ENCODE measurements around the gene TMEM59.
"Not testable (repeated sequence)": the region's sequence is repeated elsewhere in the genome, so short reads cannot be mapped to it uniquely, and the experiment has no call there.

The TMEM59 gene

GRCh38 chr1:54052934-54053744 is at the start of gene TMEM59, which contains the start of gene TCEANC2:
TSS of gene TMEM59 (minus strand) at chr1:54053204. CDS start at chr1:54053188, 16 bp downstream.
TSS of gene TCEANC2 (plus strand) at chr1:54053608. CDS start at chr1:54054423, 815 bp downstream.
- peak; percentile 99 for DNase-seq

- DNase-seq: no peak
Measured at GRCh38 chr1:54100500-54100899, 47.5 kb upstream of the TMEM59 start.

- DNase-seq: no peak
Measured at GRCh38 chr1:54099061-54099610, 46.1 kb upstream of the TMEM59 start.

GRCh38 chr1:54096877-54097240 is 43.9 kb upstream of the TMEM59 start:
- DNase-seq: no peak

- DNase-seq: no peak
Measured at GRCh38 chr1:54096227-54096876, 43.3 kb upstream of the TMEM59 start.

GRCh38 chr1:54095546-54096226 is 42.7 kb upstream of the TMEM59 start:
- peak; percentile 40 for DNase-seq

- not testable (repeated sequence) for DNase-seq
Measured at GRCh38 chr1:54094730-54095105, 41.7 kb upstream of the TMEM59 start.

- no peak for DNase-seq
Measured at GRCh38 chr1:54094001-54094729, 41.2 kb upstream of the TMEM59 start.

- DNase-seq: no peak
Measured at GRCh38 chr1:54091666-54092065, 38.7 kb upstream of the TMEM59 start.

- DNase-seq: no peak
Measured at GRCh38 chr1:54088385-54088784, 35.4 kb upstream of the TMEM59 start.

GRCh38 chr1:54086754-54087153 is 33.8 kb upstream of the TMEM59 start:
- no peak for DNase-seq

GRCh38 chr1:54084794-54085193 is 31.8 kb upstream of the TMEM59 start:
- no peak for DNase-seq

GRCh38 chr1:54081306-54082270 is 28.6 kb upstream of the TMEM59 start:
- DNase-seq: peak; percentile 61

GRCh38 chr1:54080598-54081049 is 27.6 kb upstream of the TMEM59 start:
- no peak for DNase-seq

GRCh38 chr1:54077359-54077758 is 24.4 kb upstream of the TMEM59 start:
- DNase-seq: no peak

- peak; percentile 81 for DNase-seq
Measured at GRCh38 chr1:54070171-54070837, 17.3 kb upstream of the TMEM59 start.

GRCh38 chr1:54069791-54070170 is 16.8 kb upstream of the TMEM59 start:
- DNase-seq: peak; percentile 81

GRCh38 chr1:54064299-54064698 is 11.3 kb upstream of the TMEM59 start:
- DNase-seq: peak; percentile 15

GRCh38 chr1:54054438-54054749 is 1.4 kb upstream of the TMEM59 start:
- no peak for DNase-seq

GRCh38 chr1:54053745-54054437 is 887 bp upstream of the TMEM59 start:
- no peak for DNase-seq
